Heart left ventricle (tissue), 13 donors: Measurements from ENCODE around the gene LMF2.

ENCODE experiments used
- CTCF ChIP-seq, 12 donors: fragments of 200-600 bp; sonication (generic) in 4 of 12; IDR thresholded peaks; one replicate each; pipeline versions ENCODE4 v1.5.0 to v1.8.0; 2018 to 2022; ENCODE audit warnings: antibody characterized with exemption in 12 of 12, mild to moderate bottlenecking in 5 of 12
- POLR2A ChIP-seq, 2 donors: fragments of 450-650 bp; IDR thresholded peaks; one replicate each; pipeline ENCODE4 v1.6.1; 2017; ENCODE audit warnings: antibody characterized with exemption in 2 of 2, mild to moderate bottlenecking in 2 of 2, moderate library complexity in 2 of 2
- donor health status: ischemic (EF 13 %, LVEDD 7.1; RV severe dilation, severe dysfunction).
- donor health status: DM: no; HTN: yes; CAD: no.
- donor health status: DM: no; HTN: no; CAD: no.
- donor health status: ischemic (EF 25% LVEDD 6.9; RV normal size, moderate dysfunction).
- donor health status: ischemic (EF 25% LVEDD 5.7; RV mildly dilated, moderate dysfunction).
- donor health status: ischemic (EF 35%, LVEDD 5.7; RV mildly dilated, moderate dysfunction).
- donor health status: nonischemic (EF 11% LVEDD 7.7; RV severe dilation, severe dysfunction).
- donor health status: DM: yes; HTN: yes; CAD: no.
- donor health status: PGD.
- donor health status: ischemic (EF 29% LVEDD 5.4; RV normal size, mild dysfunction).
- donor health status: nonischemic (EF 23%, LVEDD 6.1; RV moderate dilation, normal function).

- TF ChIP-seq CTCF (IDR thresholded peaks at IDR 0.05) = no peak
- no peak for TF ChIP-seq POLR2A (IDR thresholded peaks at IDR 0.05)
These were observed 45.8 kb upstream of the LMF2 start for GRCh38 chr22:50553310-50553709.
